Neural cell (in vitro differentiated cells): Measurements from ENCODE around the gene DGKI.

Experiments
- EZH2 ChIP-seq: fragments of 200-600, 300-800 bp; shearing (Covaris generic), sonication (generic); IDR thresholded peaks from 2 replicates; pipeline ENCODE4 v1.6.1; 2014; ENCODE audit warnings: antibody characterized with exemption, low read length, borderline replicate concordance, mild to moderate bottlenecking; ENCODE audit not compliant: insufficient read depth, poor library complexity, severe bottlenecking
- TF ChIP-seq, protein P1 (sequence below): IDR thresholded peaks from 2 replicates; pipeline ENCODE4 v1.6.1; 2012; ENCODE audit warnings: borderline replicate concordance
- TF ChIP-seq, protein P2 (sequence below): fragments of 450-650 bp; IDR thresholded peaks from 2 replicates; pipeline ENCODE4 v1.5.1; 2014; ENCODE audit warnings: antibody characterized with exemption, mild to moderate bottlenecking, moderate library complexity; ENCODE audit not compliant: poor library complexity, severe bottlenecking

DNA sequence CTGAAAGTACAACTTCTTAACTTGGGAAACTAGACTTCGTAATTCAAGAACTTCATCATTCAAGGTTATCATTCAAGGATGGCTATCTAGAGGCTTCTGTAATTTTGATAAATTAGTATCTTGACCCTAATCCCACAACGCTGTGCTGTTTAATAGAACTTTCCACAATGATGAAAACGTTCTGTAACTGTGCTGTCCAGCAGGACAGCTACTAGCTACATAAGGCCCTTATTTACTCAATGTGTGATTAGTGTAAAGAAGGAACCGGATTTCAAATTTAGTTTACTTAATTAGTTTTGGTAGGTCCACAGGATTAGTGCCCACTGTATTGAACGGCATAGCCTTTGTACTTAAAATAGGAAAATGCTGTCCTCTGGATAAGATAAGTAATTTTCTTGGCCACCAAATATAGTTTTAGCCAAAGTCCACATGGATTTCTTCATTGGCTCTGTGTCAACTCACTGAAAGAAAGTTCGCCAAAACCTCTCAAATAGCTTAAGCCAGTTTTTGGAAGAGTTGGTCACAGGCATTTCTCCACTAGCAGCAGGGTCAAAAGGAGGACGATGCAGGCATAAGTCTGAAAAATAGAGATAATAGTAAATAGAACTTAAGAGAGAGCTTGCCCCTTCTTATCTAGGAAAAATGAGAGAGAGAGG lies 17.3 kb downstream of the DGKI start:
- no peak for TF ChIP-seq EZH2
- TF ChIP-seq, protein P1, sequence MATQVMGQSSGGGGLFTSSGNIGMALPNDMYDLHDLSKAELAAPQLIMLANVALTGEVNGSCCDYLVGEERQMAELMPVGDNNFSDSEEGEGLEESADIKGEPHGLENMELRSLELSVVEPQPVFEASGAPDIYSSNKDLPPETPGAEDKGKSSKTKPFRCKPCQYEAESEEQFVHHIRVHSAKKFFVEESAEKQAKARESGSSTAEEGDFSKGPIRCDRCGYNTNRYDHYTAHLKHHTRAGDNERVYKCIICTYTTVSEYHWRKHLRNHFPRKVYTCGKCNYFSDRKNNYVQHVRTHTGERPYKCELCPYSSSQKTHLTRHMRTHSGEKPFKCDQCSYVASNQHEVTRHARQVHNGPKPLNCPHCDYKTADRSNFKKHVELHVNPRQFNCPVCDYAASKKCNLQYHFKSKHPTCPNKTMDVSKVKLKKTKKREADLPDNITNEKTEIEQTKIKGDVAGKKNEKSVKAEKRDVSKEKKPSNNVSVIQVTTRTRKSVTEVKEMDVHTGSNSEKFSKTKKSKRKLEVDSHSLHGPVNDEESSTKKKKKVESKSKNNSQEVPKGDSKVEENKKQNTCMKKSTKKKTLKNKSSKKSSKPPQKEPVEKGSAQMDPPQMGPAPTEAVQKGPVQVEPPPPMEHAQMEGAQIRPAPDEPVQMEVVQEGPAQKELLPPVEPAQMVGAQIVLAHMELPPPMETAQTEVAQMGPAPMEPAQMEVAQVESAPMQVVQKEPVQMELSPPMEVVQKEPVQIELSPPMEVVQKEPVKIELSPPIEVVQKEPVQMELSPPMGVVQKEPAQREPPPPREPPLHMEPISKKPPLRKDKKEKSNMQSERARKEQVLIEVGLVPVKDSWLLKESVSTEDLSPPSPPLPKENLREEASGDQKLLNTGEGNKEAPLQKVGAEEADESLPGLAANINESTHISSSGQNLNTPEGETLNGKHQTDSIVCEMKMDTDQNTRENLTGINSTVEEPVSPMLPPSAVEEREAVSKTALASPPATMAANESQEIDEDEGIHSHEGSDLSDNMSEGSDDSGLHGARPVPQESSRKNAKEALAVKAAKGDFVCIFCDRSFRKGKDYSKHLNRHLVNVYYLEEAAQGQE: no peak
- TF ChIP-seq, protein P2, sequence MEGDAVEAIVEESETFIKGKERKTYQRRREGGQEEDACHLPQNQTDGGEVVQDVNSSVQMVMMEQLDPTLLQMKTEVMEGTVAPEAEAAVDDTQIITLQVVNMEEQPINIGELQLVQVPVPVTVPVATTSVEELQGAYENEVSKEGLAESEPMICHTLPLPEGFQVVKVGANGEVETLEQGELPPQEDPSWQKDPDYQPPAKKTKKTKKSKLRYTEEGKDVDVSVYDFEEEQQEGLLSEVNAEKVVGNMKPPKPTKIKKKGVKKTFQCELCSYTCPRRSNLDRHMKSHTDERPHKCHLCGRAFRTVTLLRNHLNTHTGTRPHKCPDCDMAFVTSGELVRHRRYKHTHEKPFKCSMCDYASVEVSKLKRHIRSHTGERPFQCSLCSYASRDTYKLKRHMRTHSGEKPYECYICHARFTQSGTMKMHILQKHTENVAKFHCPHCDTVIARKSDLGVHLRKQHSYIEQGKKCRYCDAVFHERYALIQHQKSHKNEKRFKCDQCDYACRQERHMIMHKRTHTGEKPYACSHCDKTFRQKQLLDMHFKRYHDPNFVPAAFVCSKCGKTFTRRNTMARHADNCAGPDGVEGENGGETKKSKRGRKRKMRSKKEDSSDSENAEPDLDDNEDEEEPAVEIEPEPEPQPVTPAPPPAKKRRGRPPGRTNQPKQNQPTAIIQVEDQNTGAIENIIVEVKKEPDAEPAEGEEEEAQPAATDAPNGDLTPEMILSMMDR: no peak
